HCT116 (cell line): Measurements from ENCODE around the gene GRHL3. TPM values are rescaled to one million over a fixed set of nuclear protein-coding genes. Genes with fewer than 3 reads are reported as not detected.

ENCODE experiments used
- ATAC-seq: fragments of 200-7000 bp; cut with Tn5 transposase; 2 replicates; pipeline ENCODE4 v1.9.1; 2020; ENCODE audit warnings: mild to moderate bottlenecking, moderate library complexity
- BruUV-seq: library from RNA; stranded (reverse); fragments of 400-500 nt; replicated peaks from 2 replicates; lab custom pipeline; 2021; lab: Mats Ljungman, UMichigan
- CTCF ChIA-PET: fragments of 300-600 bp; sonication (Branson Sonifier 250); formaldehyde crosslinking; loops from one replicate; lab custom pipeline; 2021; ENCODE audit warnings: antibody characterized with exemption; lab: Charles Lee
- POLR2A ChIA-PET: fragments of 300-600, 350-600 bp; sonication (Branson Sonifier 250); formaldehyde crosslinking; loops from one replicate; lab custom pipeline; 2021; ENCODE audit warnings: antibody characterized with exemption; lab: Charles Lee
- RAD21 ChIA-PET, 2 experiments: fragments of 300-600 bp; sonication (Branson Sonifier 250); formaldehyde crosslinking; loops; one replicate each; lab custom pipeline; 2023; ENCODE audit warnings: low total read pairs in 2 of 2; ENCODE audit not compliant: uncharacterized antibody in 2 of 2, unreplicated experiment in 2 of 2, low non-redundant PET in 1 of 2; lab: Charles Lee
- DNase-seq: peaks from one replicate; pipeline ENCODE4 v3.0.0-alpha.2; 2010; ENCODE audit warnings: low read depth, low spot score
- H2AFZ ChIP-seq: fragments of 200-600 bp; shearing (Covaris generic), sonication (generic); 2 replicates; pipeline ENCODE4 v1.6.1; 2017; ENCODE audit warnings: low read depth, mixed run types, mixed read lengths, antibody characterized with exemption, low read length; ENCODE audit not compliant: poor library complexity, severe bottlenecking
- H3K27ac ChIP-seq: 2 replicates; pipeline ENCODE4 v1.5.1; 2012; ENCODE audit warnings: low read depth, low read length
- H3K27me3 ChIP-seq: fragments of 200-600 bp; sonication (generic); 2 replicates; pipeline ENCODE4 v1.6.1; 2016; ENCODE audit warnings: mixed run types, low read length, mixed read lengths; ENCODE audit not compliant: insufficient read depth
- H3K36me3 ChIP-seq, 2 experiments: fragments of 200-500 bp in 1 of 2; fragments of 200-600 bp in 1 of 2; sonication (Bioruptor generic) in 1 of 2; sonication (generic) in 1 of 2; 2 replicates each; pipeline versions ENCODE4 v1.5.1 to v1.6.1; 2014 to 2016; ENCODE audit warnings: low read length in 2 of 2, inconsistent platforms in 1 of 2, mixed read lengths in 1 of 2, mixed run types in 1 of 2; ENCODE audit not compliant: insufficient read depth in 2 of 2, control insufficient read depth in 1 of 2
- H3K4me1 ChIP-seq, 2 experiments: fragments of 200-600 bp in 1 of 2; sonication (generic) in 1 of 2; 2 replicates each; pipeline versions ENCODE4 v1.5.1 to v1.6.1; 2012 to 2017; ENCODE audit warnings: low read length in 2 of 2, inconsistent platforms in 1 of 2, mild to moderate bottlenecking in 1 of 2, mixed read lengths in 1 of 2, mixed run types in 1 of 2, moderate library complexity in 1 of 2; ENCODE audit not compliant: insufficient read depth in 2 of 2, control insufficient read depth in 1 of 2
- H3K4me2 ChIP-seq: fragments of 200-600 bp; sonication (generic); 2 replicates; pipeline ENCODE4 v1.6.1; 2017; ENCODE audit warnings: mixed run types, low read length, mixed read lengths
- H3K4me3 ChIP-seq, 2 experiments: fragments of 200-600 bp in 1 of 2; sonication (generic) in 1 of 2; replicated peaks in 1 of 2; 2 replicates each; pipeline ENCODE4 v1.5.1; 2011 to 2016; ENCODE audit warnings: low read length in 2 of 2, control low read depth in 1 of 2, low read depth in 1 of 2, mild to moderate bottlenecking in 1 of 2, mixed read lengths in 1 of 2, mixed run types in 1 of 2
- H3K79me2 ChIP-seq: fragments of 200-600 bp; sonication (generic); 2 replicates; pipeline ENCODE4 v1.6.1; 2017; ENCODE audit warnings: mild to moderate bottlenecking, mixed run types, low read length, moderate library complexity, mixed read lengths; ENCODE audit not compliant: insufficient read depth
- H3K9ac ChIP-seq: fragments of 200-600 bp; sonication (generic); 2 replicates; pipeline ENCODE4 v1.6.1; 2016; ENCODE audit warnings: low read length, mixed read lengths
- H3K9me2 ChIP-seq: fragments of 200-600 bp; sonication (generic), shearing (Covaris generic); 2 replicates; pipeline ENCODE4 v1.6.1; 2017; ENCODE audit warnings: mixed run types, mild to moderate bottlenecking, moderate library complexity; ENCODE audit not compliant: insufficient read depth
- H3K9me3 ChIP-seq, 2 experiments: fragments of 200-500 bp in 1 of 2; fragments of 200-600 bp in 1 of 2; sonication (Bioruptor generic) in 1 of 2; sonication (generic) in 1 of 2; 2 replicates each; pipeline ENCODE4 v1.6.1; 2014 to 2017; ENCODE audit warnings: low read length in 2 of 2, mixed read lengths in 2 of 2, inconsistent platforms in 1 of 2, low read depth in 1 of 2, mild to moderate bottlenecking in 1 of 2, mixed run types in 1 of 2, moderate library complexity in 1 of 2; ENCODE audit not compliant: control insufficient read depth in 1 of 2, insufficient read depth in 1 of 2
- H4K20me1 ChIP-seq: fragments of 200-600 bp; sonication (generic), shearing (Covaris generic); 2 replicates; pipeline ENCODE4 v1.6.1; 2017; ENCODE audit warnings: mixed run types, mild to moderate bottlenecking, moderate library complexity; ENCODE audit not compliant: insufficient read depth
- EGR1 ChIP-seq: IDR thresholded peaks from 2 replicates; pipeline ENCODE4 v1.6.1; 2012; ENCODE audit warnings: low read depth
- ELF1 ChIP-seq: IDR thresholded peaks from 2 replicates; pipeline ENCODE4 v1.6.1; 2012; ENCODE audit warnings: low read depth, borderline replicate concordance
- FOSL1 ChIP-seq: IDR thresholded peaks from 2 replicates; pipeline ENCODE4 v1.6.1; 2012; ENCODE audit warnings: low read depth
- JUND ChIP-seq: IDR thresholded peaks from 2 replicates; pipeline ENCODE4 v1.6.1; 2012
- POLR2A ChIP-seq: IDR thresholded peaks from 2 replicates; pipeline ENCODE4 v1.7.0; 2011; ENCODE audit warnings: borderline replicate concordance; ENCODE audit not compliant: insufficient read depth, insufficient read length; ENCODE audit errors: extremely low read depth
- SP1 ChIP-seq: IDR thresholded peaks from 2 replicates; pipeline ENCODE4 v1.6.1; 2012; ENCODE audit warnings: low read depth
- YY1 ChIP-seq: IDR thresholded peaks from 2 replicates; pipeline ENCODE4 v1.6.1; 2011; ENCODE audit warnings: low read length, low read depth, moderate library complexity, mild to moderate bottlenecking; ENCODE audit not compliant: insufficient replicate concordance; ENCODE audit errors: extremely low read depth
- intact Hi-C: fragments of 100-400 bp; cut with micrococcal nuclease; formaldehyde crosslinking; loops from 2 replicates; pipeline ENCODE4 v1.10.0; 2022
- total RNA-seq: library from RNA; stranded (reverse); gene quantifications from one replicate; pipeline ENCODE4 v1.2.1, GENCODE V29; 2021; ENCODE audit not compliant: unreplicated experiment
- TF ChIP-seq, protein P1 (sequence below): IDR thresholded peaks from 2 replicates; pipeline ENCODE4 v1.6.1; 2011; ENCODE audit warnings: mild to moderate bottlenecking, low read length, moderate library complexity; ENCODE audit not compliant: insufficient replicate concordance; ENCODE audit errors: extremely low read depth
- TF ChIP-seq, protein P2 (sequence below): IDR thresholded peaks from 2 replicates; pipeline ENCODE4 v1.6.1; 2012; ENCODE audit warnings: low read depth

GRHL3 gene
- total RNA-seq, 1 experiment from 2014 or later = 1.0 TPM

GRCh38 chr1:24284156-24284471 is 35.0 kb upstream of the GRHL3 start:
- Histone ChIP-seq H3K9me3 (no peaks in the 10 kb centered on the region), H3K27me3 (peaks cover 5% of the 10 kb centered on the region; the same call in 1 of the 2 replicates), H3K79me2 (no peaks in the 10 kb centered on the region), H3K36me3 (no peaks in the 10 kb centered on the region), H3K9me2 (no peaks in the 10 kb centered on the region), H4K20me1 (no peaks in the 10 kb centered on the region), H3K4me2 (peak overlapping the region; percentile 69), H3K4me3 (peak overlapping the region; percentile 4 to 29), H3K27ac (peak overlapping the region; percentile 66), H3K9ac (no peak overlapping the region; the same call in 1 of the 2 replicates), H3K4me1 (peaks cover 38 to 45% of the 10 kb centered on the region in 2 experiments), H2AFZ (peak overlapping the region; percentile 62)
- intact Hi-C loops = no loop called here
- ATAC-seq (peak; percentile 79), DNase-seq (peak; percentile 67)
- POLR2A ChIA-PET = interaction anchor here (0.7 to 1.1 kb wide), 2 partner anchors 82 to 87 kb away, joined by 3 read pairs; no protein-coding TSS in a partner anchor
- RAD21 ChIA-PET = no interaction called here
- BruUV-seq = no TSS peak
- CTCF ChIA-PET = interaction anchor here (1.2 to 1.5 kb wide), 3 partner anchors 82 to 131 kb away, joined by 3 to 10 read pairs (median 5); partner anchors contain the start of gene NIPAL3
- TF ChIP-seq JUND (peak; percentile 62), POLR2A (no peak), YY1 (peak; percentile 28), EGR1 (no peak), FOSL1 (peak; percentile 92), SP1 (peak; percentile 50; the same call in 1 of the 2 replicates), ELF1 (no peak)
- TF ChIP-seq, protein P1, sequence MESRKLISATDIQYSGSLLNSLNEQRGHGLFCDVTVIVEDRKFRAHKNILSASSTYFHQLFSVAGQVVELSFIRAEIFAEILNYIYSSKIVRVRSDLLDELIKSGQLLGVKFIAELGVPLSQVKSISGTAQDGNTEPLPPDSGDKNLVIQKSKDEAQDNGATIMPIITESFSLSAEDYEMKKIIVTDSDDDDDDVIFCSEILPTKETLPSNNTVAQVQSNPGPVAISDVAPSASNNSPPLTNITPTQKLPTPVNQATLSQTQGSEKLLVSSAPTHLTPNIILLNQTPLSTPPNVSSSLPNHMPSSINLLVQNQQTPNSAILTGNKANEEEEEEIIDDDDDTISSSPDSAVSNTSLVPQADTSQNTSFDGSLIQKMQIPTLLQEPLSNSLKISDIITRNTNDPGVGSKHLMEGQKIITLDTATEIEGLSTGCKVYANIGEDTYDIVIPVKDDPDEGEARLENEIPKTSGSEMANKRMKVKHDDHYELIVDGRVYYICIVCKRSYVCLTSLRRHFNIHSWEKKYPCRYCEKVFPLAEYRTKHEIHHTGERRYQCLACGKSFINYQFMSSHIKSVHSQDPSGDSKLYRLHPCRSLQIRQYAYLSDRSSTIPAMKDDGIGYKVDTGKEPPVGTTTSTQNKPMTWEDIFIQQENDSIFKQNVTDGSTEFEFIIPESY = peak; percentile 3
- TF ChIP-seq, protein P2, sequence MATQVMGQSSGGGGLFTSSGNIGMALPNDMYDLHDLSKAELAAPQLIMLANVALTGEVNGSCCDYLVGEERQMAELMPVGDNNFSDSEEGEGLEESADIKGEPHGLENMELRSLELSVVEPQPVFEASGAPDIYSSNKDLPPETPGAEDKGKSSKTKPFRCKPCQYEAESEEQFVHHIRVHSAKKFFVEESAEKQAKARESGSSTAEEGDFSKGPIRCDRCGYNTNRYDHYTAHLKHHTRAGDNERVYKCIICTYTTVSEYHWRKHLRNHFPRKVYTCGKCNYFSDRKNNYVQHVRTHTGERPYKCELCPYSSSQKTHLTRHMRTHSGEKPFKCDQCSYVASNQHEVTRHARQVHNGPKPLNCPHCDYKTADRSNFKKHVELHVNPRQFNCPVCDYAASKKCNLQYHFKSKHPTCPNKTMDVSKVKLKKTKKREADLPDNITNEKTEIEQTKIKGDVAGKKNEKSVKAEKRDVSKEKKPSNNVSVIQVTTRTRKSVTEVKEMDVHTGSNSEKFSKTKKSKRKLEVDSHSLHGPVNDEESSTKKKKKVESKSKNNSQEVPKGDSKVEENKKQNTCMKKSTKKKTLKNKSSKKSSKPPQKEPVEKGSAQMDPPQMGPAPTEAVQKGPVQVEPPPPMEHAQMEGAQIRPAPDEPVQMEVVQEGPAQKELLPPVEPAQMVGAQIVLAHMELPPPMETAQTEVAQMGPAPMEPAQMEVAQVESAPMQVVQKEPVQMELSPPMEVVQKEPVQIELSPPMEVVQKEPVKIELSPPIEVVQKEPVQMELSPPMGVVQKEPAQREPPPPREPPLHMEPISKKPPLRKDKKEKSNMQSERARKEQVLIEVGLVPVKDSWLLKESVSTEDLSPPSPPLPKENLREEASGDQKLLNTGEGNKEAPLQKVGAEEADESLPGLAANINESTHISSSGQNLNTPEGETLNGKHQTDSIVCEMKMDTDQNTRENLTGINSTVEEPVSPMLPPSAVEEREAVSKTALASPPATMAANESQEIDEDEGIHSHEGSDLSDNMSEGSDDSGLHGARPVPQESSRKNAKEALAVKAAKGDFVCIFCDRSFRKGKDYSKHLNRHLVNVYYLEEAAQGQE = no peak
